HEK293 (cell line): ENCODE data around the gene MAGI1.

Experiments
- CTCF ChIP-seq: fragments of 450-650 bp; formaldehyde crosslinking; IDR thresholded peaks from 2 replicates; pipeline ENCODE4 v1.5.1; 2016; ENCODE audit warnings: missing biosample characterization, missing genetic modification characterization
- PATZ1 ChIP-seq: fragments of 450-650 bp; formaldehyde crosslinking; IDR thresholded peaks from 2 replicates; pipeline ENCODE4 v1.5.1; 2016; ENCODE audit warnings: missing biosample characterization, missing genetic modification characterization
- REPIN1 ChIP-seq: fragments of 450-650 bp; formaldehyde crosslinking; IDR thresholded peaks from 2 replicates; pipeline ENCODE4 v1.5.1; 2017; ENCODE audit warnings: missing biosample characterization, missing genetic modification characterization, low read depth
- TCF7L2 ChIP-seq: IDR thresholded peaks from 2 replicates; pipeline ENCODE4 v1.6.1; 2011; ENCODE audit warnings: low read depth, mild to moderate bottlenecking, inconsistent platforms, low read length, moderate library complexity, borderline replicate concordance
- YY1 ChIP-seq: fragments of 450-650 bp; formaldehyde crosslinking; IDR thresholded peaks from 2 replicates; pipeline ENCODE4 v1.5.1; 2018; ENCODE audit warnings: missing biosample characterization, missing genetic modification characterization
- ZNF140 ChIP-seq: fragments of 450-650 bp; formaldehyde crosslinking; IDR thresholded peaks from 2 replicates; pipeline ENCODE4 v1.5.1; 2016; ENCODE audit warnings: missing biosample characterization, missing genetic modification characterization
- ZNF16 ChIP-seq: fragments of 450-650 bp; formaldehyde crosslinking; IDR thresholded peaks from 2 replicates; pipeline ENCODE4 v1.5.1; 2016; ENCODE audit warnings: low read depth, missing biosample characterization, missing genetic modification characterization
- ZNF202 ChIP-seq: fragments of 450-650 bp; formaldehyde crosslinking; IDR thresholded peaks from 2 replicates; pipeline ENCODE4 v1.5.1; 2016; ENCODE audit warnings: missing biosample characterization, missing genetic modification characterization, borderline replicate concordance
- ZNF639 ChIP-seq: fragments of 450-650 bp; formaldehyde crosslinking; IDR thresholded peaks from 2 replicates; pipeline ENCODE4 v1.5.1; 2016; ENCODE audit warnings: missing biosample characterization, missing genetic modification characterization
- ZXDB ChIP-seq: fragments of 450-650 bp; formaldehyde crosslinking; IDR thresholded peaks from 2 replicates; pipeline ENCODE4 v1.5.1; 2016; ENCODE audit warnings: missing biosample characterization, missing genetic modification characterization

GRCh38 chr3:65627062-65627461 is 411.7 kb downstream of the MAGI1 start:
- TF ChIP-seq CTCF = no peak
- no peak for TF ChIP-seq ZNF639 (tag by site-specific recombination)
- no peak for TF ChIP-seq ZXDB (tag by site-specific recombination)
- no peak for TF ChIP-seq PATZ1 (tag by site-specific recombination)
- TF ChIP-seq ZNF140 (tag by site-specific recombination) = no peak
- no peak for TF ChIP-seq TCF7L2
- TF ChIP-seq ZNF16 (tag by site-specific recombination) = no peak
- no peak for TF ChIP-seq REPIN1 (tag by site-specific recombination)
- no peak for TF ChIP-seq ZNF202 (tag by site-specific recombination)
- TF ChIP-seq YY1 (tag by site-specific recombination) = no peak
